UCSD-AML1 (cell line): ENCODE data around the gene TMEM135.

Source experiments
- DNase-seq: peaks from one replicate; lab custom pipeline; 2025; ENCODE audit not compliant: unreplicated experiment; lab: John Stamatoyannopoulos, UW

The TMEM135 gene

DNA sequence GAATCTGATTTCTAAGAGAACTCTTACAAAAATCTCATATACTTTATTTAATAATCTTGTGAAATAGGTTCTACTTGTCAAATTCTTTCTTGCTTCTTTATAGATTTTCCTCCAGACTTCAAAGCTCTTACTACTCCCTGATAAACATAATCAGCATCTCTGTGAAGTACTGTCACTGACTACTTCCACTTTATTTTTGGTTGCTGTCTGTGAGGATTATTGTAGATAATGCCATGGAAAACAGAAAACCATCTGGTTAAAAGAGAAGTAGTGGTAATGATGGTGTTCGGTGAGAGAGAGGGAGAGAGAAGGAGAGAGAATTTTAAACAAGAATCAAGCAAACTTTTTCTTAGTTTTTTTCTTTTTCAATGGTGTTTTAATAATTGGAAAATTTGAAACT is 152.3 kb downstream of the TMEM135 start:
- no peak for DNase-seq

DNA sequence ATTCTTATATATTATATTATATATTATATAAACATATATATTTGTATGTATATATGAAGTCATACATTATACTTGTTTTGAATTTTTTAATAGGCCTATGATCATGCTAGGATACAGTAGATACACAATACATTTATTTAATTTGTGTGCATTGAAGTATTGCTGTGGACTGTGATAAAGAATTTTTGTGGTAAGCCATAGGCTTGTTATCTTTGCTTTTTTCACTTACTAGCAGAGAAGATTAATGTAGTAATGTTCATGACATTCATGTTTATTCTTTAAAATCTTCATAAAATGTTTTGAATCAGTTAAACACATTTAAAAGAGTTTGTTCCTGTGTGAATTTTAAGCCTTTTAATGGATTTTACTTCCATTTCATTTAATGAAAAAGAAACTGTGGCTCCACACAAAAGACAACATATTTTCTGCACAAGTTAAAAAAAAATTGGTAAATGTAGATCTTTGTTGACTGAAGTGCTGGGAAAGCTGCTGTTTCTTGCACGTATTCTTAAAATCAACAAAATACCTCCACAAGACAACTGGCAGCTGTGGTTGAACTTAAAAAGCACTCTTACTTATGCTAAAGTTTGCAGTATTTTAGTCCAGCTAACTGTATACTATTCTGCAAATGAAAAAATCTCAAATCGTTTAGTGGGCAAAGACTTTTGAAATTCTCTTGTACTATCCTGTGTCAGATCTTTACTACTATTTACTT is 156.2 kb downstream of the TMEM135 start:
- no peak for DNase-seq

- DNase-seq: no peak
These were observed 157.5 kb downstream of the TMEM135 start for GRCh38 chr11:87194985-87195820.

GRCh38 chr11:87198266-87198881 is 160.6 kb downstream of the TMEM135 start:
- no peak for DNase-seq

DNA sequence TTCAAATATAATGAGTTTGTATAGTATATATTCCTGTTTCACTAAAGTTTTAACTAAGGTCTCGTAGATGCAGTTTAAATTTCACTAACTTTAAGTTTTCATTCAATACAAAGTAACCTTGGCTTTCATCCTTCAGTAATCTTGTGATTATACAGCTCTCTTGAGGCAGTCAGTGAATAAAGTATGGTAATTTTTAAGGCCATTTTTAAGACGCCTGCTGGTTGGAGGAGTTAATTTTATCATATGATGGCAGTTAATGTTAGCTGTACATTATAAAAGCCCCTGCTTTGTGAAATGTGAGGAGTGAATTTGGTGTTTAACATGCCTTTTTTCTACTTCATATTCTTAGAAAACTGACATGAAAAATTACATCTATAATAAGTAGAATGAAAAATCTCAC is 163.6 kb downstream of the TMEM135 start:
- no peak for DNase-seq

- DNase-seq: no peak
These were observed 166.3 kb downstream of the TMEM135 start for GRCh38 chr11:87203907-87204602.

DNA sequence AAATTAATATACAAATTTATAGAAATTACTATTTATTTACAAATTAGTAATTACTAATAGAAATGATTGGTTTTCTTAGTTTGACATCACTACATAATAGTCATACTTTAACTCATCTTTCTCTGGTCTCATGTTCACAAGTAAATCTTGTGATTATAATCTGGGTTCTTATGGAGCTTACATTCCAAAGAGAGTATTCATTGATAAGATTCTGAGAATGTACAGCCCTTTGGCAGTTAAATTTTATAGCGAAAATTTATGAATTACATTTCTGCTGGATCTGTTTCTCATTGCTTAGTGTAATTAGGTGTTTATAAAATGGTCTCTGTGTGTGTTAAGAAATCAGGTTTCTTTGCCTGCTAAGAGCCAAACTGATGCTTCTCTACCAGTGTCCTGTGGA is 175.2 kb downstream of the TMEM135 start:
- DNase-seq: no peak

- no peak for DNase-seq
These were observed 175.7 kb downstream of the TMEM135 start for GRCh38 chr11:87213444-87213843.

DNA sequence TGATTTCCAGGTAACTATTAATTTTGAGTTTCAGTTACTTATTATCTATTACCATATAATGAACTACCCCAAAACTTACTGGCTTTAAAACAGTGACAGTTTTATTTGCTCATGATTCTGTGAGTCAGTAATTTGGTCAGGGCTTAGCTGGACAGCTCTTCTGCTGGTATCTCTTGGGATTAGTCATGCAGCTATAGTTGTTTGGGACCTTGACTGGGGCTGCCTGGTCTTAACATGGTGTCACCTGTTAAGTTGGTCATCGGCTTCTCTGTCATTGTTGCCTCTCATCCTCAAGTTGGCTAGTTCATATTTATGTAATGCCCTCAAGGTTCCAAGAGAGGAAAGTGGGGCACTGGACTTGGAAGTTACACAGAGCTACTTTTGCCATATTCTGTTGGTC is 177.5 kb downstream of the TMEM135 start:
- DNase-seq: no peak

DNA sequence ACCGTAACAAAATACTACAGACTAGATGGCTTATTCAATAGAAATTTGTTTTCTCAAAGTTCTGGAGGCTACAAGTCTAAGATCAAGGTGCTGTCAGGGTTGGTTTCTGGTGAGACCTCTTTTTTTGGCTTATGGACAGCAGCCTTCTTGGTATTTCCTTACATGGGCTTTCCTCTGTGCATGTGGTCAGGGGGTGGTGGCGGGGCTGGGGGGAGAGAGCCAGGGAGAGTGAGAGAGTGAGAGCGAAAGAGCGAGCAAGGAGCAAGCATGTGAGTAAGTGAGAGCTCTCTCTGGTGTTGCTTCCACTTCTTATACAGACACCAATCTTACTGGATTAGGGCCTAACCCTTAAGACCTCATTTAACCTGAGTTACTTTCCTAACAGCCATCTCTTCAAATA is 181.5 kb downstream of the TMEM135 start:
- DNase-seq: no peak

- DNase-seq: no peak
These were observed 186.1 kb downstream of the TMEM135 start for GRCh38 chr11:87223816-87224215.

DNA sequence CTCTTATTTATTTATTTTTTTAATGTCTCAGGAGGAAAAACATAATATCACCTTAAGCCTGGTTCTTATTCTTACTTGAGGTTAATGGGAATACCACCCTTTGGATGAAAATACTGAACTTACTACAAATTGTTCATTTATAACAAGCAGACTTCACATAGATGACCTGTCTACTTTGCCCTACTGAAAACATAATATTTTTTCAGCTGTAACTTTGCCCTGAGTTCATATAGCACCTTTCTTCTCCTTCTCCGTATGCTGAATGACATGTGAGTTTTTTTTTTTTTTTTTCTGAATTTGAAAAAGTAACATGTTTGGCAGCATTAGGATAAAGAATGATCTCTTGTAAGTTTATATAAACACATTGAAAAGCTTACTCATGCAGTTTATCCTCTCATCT is 186.8 kb downstream of the TMEM135 start:
- no peak for DNase-seq

- DNase-seq: no peak
These were observed 191.1 kb downstream of the TMEM135 start for GRCh38 chr11:87228820-87229219.

DNA sequence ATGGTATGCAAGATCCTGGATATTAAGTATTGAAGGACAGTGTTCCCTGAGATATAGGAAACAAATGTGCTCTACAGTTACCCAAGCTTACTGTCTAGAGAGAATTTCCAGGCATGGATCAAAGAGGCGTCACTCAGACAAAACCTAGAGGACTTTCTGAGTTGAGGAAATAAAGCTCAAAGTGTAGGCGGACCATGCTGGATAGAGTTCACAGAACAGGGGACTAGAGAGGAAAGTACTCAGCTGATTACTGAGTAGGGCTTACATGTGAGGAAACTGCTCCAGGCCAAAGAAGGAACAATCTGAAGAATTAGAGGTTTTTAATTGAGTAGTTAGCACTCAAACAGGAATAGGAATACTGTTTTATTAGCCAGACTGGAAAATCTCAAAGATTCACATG is 193.3 kb downstream of the TMEM135 start:
- DNase-seq: no peak

DNA sequence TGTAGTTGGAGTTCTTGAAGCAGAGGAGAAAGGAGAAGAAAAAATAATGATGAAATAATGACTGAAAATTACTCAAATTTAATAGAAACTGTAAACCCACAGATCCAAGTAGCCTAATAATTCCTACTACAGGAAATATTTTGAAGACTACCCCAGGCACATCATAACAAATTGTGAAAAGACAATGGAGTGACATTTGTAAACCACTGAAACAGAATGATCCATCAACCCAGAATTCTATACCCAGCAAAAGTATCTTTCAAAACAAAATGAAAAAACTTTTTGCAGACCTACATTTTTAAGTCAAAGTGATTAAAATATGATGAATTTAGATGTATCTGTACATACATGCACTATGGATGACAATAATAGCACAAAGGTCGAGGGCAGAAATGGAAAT is 194.6 kb downstream of the TMEM135 start:
- DNase-seq: no peak

GRCh38 chr11:87235366-87235765 is 197.6 kb downstream of the TMEM135 start:
- no peak for DNase-seq

- DNase-seq: no peak
These were observed 198.6 kb downstream of the TMEM135 start for GRCh38 chr11:87236368-87236767.

DNA sequence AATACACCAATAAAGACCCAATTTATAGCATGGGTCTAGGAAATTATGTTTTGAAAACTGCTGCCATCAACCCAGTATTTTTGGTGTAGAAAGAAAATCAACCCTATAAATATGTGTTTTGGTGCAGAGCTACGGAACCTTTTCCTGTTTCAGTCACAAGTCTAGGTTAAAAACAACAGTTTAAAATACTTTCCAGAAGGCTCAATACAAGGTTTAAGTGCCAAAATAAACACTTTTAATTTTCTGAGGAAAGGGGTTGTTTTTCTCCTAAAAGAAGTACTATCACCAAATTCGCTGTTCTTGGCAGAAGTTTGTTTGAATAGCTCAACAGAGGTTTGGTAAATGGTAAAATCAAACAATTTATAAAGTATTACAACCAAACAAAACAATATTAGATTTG is 201.3 kb downstream of the TMEM135 start:
- no peak for DNase-seq

DNA sequence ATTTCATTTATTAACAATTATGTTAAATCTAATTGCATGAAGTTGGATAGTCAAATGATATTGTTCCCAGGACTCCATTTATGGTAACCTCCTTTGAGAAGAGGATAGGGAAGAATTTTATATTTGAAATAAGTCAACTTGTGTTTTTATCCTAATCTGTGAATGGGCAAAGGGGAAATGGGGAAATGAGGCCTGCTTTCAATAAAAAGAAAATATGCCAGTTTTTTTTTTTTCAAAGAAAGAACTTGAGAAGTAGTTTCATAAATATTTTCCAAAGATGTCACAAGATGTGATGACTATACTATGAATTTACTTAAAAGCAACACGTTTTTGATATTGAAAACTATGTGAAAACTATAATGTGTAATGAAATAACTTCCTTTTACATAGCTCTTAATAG is 201.8 kb downstream of the TMEM135 start:
- DNase-seq: no peak

DNA sequence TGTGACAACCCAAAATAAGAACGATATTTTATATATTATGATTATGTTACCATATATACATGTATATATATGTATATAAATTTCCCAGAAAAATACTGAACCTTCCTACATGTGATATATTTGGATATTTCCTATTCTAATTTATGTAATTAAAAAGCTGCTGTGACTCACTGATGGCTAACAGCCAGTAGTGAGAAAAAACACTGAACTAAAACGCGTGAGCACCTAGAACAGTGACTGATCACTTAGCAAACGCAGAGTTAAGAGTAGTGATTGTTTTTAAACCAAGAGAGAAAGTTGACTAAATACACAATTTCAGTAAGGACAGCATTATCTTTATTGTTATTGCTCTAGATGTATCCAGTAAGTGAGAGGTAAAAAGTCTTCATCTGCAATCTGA is 213.8 kb downstream of the TMEM135 start:
- DNase-seq: no peak

GRCh38 chr11:87252869-87253268 is 215.1 kb downstream of the TMEM135 start:
- DNase-seq: no peak

- no peak for DNase-seq
These were observed 216.8 kb downstream of the TMEM135 start for GRCh38 chr11:87254562-87254961.
